Measurements from ENCODE around the gene MPDU1. TPM values are rescaled to one million over a fixed set of nuclear protein-coding genes. Genes with fewer than 3 reads are reported as not detected.
"Not testable (repeated sequence)": the region's sequence is repeated elsewhere in the genome, so short reads cannot be mapped to it uniquely, and the experiment has no call there.

MPDU1 gene
- total RNA-seq, 1 experiment from 2014 or later: 266 TPM

DNA sequence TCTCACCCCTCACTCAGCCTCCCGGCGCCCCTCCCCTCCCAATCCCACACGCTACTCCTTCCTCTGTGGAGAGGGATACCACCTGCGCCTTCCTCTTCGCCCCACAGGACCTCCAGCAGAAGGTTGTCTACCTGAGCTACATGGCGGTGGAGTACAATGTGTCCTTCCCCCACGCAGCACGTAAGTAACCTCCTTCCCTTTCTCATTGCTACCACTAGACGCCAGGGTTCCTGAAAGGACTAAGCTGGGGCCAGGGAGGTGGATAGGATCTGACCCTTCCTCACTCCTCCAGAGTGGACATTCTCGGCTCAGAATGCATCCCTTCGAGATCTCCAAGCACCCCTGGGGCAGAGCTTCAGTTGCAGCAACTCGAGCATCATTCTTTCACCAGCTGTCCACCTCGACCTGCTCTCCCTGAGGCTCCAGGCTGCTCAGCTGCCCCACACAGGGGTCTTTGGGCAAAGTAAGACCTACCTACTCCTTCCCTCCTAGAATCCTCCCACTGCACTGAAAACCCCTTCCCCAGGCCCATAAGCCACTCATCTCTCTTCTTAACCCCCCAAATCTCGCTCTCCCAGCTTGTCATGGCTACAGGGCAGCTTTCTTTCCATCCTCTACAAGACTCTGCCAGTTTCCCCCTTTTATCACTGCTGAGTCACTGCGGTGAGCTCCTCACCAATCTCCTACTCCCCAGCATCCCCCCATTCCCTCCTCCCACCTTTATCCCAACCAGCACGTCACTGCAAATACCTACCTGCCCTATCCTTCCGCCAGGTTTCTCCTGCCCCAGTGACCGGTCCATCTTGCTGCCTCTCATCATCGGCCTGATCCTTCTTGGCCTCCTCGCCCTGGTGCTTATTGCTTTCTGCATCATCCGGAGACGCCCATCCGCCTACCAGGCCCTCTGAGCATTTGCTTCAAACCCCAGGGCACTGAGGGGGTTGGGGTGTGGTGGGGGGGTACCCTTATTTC, 2.8 kb upstream of the MPDU1 start:
- DNase-seq (ENCODE audit: low read depth): peak; percentile 57

DNA sequence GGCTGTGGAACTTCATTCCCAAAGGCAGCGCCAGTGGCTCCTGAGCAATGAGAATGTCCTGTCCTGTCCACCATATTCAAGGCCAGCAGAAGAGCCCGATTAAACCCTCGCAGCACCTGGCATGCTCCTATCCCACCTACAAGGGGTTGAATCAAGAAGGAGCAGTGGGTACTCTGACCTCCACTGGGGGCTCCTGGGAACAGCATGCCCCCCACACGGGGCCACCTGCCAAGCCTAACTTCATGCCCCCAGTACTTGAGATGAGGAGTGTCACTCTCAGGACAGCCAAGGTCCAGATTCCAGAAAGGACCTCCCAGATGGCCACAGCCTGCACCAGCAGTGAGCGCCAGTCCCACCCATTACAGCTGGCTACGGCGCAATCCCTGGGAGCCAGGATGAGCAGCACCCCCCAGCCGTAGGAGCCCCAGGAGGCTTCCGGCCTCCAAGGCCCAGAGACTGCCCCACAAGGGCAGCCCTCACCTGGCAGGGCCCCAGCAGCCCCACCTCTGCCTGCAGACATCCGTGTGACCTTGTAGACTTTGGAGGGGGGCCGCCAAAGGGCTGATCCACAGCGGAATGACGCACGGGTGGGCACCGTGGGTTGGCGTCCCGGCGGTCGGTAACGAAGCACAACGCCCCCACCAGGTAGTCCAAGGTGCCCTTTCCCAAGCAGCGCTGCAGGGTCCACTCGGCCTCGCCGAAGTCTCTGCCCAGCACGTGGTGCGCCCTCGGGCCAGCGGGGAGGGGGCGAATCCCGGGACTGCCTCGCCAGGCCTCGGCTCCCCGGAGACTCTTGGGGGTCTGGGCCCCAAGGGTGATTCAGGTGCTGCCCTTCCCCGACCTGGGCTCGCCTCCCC, 1.0 kb upstream of the MPDU1 start:
- DNase-seq (ENCODE audit: low read depth): no peak

DNA sequence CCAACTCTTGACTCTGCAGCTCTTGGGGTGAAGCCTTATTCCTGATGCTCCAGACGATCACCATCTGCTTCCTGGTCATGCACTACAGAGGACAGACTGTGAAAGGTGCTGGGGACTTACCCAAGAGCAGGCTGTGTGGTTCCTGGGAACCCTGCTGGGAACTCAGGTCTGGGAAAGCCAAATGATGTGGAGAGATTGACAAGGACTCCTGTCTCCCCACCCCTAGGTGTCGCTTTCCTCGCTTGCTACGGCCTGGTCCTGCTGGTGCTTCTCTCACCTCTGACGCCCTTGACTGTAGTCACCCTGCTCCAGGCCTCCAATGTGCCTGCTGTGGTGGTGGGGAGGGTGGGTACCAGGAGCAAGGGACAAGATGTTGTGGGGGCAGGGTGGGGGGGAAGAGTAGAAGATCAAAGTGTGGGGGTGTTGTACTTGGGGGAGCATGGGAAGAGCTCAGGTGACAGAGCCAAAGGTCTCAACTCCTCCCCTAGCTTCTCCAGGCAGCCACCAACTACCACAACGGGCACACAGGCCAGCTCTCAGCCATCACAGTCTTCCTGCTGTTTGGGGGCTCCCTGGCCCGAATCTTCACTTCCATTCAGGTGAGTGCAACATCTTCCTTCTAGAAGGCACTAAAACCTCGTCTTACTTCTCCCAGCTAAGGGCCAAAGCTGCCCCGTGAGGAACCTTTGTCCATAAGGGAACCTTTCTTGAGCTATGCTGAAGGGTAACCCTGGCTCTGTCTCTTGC, 3.2 kb downstream of the MPDU1 start:
- DNase-seq (ENCODE audit: low read depth): peak; percentile 51

GRCh38 chr17:7587420-7588151, 3.9 kb downstream of the MPDU1 start:
- peak; percentile 83 for DNase-seq (ENCODE audit: low read depth)

DNA sequence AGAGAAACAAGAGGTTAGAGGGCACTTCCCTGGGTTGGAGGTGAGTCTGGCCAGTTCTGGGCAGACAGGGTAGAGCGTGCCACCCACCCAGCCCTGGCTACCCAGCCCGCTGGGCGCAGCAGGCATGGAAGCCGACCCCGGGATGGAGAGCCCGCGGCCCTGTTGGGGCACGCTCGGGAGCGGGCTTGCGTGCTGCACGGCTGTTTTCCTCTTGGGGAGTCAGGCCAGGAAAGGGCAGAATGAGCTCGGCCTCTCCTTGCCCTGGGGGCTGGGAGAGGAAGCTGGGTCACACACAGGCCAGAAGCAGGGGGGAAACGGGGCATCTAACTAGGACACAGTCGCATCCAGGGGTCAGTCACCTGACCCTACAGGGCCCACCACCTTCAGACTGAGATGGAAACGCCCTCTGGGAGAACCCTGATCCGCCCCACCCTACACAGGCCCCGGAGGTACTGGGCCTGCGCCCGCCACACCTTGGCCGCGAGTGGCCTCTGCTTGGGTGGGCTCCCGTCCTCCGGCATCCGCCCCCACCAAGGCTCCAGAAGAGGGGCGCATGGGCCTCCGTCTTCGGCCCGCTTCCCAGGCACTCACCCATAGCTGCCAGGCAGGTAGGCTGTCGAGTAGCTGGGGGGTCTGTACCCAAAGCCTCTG, 5.0 kb downstream of the MPDU1 start:
- DNase-seq (ENCODE audit: low read depth): no peak

GRCh38 chr17:7589204-7589868, 5.7 kb downstream of the MPDU1 start:
- DNase-seq (ENCODE audit: low read depth): peak; percentile 84

- peak; percentile 64 for DNase-seq (ENCODE audit: low read depth)
These were observed 6.4 kb downstream of the MPDU1 start, which contains the start of gene SOX15 for GRCh38 chr17:7589891-7590691. Gene SOX15 (minus strand): TSS chr17:7590094. CDS start chr17:7589676, 418 bp downstream.

GRCh38 chr17:7590743-7591142, 7.1 kb downstream of the MPDU1 start:
- DNase-seq (ENCODE audit: low read depth): peak; percentile 63

DNA sequence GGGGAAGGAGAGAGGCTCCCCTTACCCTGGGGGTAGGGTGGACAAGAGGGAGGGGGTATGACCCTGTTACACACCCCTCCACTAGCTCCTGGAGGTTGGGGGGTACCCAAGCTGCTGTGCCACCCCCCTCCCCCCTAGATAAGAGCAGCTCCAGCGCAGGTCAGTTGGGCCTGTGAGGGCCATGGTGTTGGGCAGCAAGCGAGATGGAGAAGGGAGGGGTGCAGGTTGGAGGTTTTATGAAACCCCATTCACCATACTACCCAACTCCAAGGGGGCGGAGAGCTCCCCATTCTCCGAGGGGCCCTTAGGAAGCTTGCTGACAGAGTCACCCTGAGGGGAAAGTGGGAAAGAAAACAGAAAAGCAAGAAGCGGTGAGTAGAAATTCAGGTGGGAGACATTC, 7.9 kb downstream of the MPDU1 start:
- no peak for DNase-seq (ENCODE audit: low read depth)

- DNase-seq (ENCODE audit: low read depth): no peak
These were observed 8.9 kb downstream of the MPDU1 start for GRCh38 chr17:7592422-7593021.

GRCh38 chr17:7593296-7593695, 9.6 kb downstream of the MPDU1 start:
- DNase-seq (ENCODE audit: low read depth): no peak

- DNase-seq (ENCODE audit: low read depth): not testable (repeated sequence)
These were observed 13.9 kb downstream of the MPDU1 start for GRCh38 chr17:7597561-7597960.

DNA sequence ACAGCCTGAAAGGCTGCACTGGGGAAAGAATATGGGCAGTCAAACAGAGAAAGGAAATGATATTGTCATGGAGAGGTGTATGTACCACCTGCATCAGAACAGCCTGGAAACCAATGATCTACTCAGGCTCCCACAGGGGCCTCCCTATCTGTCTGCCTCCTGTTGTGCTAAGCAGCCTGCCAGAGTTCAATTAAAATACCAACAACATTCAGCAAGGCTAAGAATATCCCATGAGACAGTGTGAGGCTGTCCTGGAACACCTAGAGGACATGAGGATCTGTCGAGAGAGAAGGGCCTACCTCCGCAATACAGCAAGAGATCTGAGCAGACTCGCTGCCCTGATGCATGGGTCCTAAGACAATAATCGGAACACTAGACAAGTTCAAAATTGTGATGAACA, 22.6 kb downstream of the MPDU1 start:
- no peak for DNase-seq (ENCODE audit: low read depth)

DNA sequence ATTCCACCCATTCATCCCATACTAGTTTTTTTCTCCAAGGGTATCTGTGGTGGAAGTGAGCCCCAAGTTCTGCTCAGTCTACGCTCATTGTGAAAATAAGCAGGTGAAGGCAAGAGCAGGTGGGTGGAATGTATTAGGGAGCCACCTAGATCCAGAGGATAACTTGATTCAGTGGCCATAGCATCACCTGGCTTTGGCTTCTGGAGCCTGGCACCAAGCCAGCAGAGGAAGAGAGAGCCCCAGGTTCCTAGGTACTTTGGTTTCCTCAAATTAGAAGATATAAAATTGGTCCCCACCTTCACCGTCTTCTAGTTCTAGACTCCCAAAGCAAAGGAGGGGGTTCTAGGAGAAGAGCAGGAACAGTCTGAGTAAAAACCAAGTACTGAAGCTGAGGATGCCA, 27.0 kb downstream of the MPDU1 start:
- DNase-seq (ENCODE audit: low read depth): no peak

DNA sequence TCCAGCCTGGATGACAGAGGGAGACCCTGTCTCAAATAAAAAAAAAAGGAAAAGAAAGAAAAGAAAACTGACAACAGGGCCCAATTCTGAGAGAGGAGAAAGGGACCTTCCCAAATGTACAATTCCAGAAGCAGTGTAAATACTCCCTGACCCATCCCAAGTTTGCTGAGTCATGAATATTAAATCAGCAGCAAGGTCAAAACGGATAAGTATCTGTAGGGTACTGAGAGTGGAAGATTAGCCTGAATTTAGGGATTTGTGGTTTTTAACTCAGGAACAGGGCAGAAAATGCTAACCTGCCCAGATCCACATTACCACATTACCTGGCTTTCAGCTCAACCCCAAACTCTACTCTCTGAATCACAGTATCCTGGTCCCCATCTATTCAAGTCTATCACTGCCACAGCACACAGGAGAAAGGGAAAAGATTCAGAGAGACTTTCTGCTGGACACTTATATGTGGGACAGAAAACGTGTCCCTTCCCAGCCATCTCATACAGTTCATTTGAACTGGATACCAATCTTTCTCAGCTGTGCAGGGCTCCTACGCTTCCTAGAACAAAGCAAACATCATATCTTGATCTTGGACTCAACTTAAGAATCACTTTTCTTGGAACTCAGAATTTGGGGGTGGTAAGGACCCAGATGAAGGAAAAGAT, 28.1 kb downstream of the MPDU1 start:
- DNase-seq (ENCODE audit: low read depth): no peak

DNA sequence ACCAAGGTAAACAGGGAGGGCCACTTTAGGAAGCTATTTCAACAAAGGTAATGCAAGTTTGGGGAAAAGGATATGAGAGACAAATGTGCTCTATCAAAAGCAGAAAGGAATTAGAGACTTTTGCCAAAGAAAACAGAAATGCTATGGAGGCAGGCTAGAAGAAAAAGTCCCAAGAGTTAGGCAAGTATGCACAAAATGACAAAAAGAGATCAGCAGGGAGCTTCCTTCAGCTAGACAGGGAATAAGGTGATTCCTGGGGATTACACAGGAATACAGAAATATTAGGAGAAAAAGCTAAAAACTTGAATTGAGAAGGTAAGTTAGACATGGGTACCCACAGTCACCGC, 28.6 kb downstream of the MPDU1 start:
- no peak for DNase-seq (ENCODE audit: low read depth)

GRCh38 chr17:7613769-7614424, 30.2 kb downstream of the MPDU1 start:
- peak; percentile 49 for DNase-seq (ENCODE audit: low read depth)
